Lung (tissue), 12 donors: ENCODE measurements around the gene PTPRN2. TPM values are rescaled to one million over a fixed set of nuclear protein-coding genes. Genes with fewer than 3 reads are reported as not detected.

Experiments used
- ATAC-seq: fragments of 200-7000 bp; cut with Tn5 transposase; one replicate; pipeline ENCODE4 v1.9.1; 2020; ENCODE audit warnings: moderate number of reproducible peaks; ENCODE audit not compliant: insufficient read depth, low FRiP score
- DNase-seq, 3 donors: peaks; one replicate each; pipeline ENCODE4 v3.0.0-alpha.2; 2013 to 2017
- H3K27ac ChIP-seq, 2 donors: one replicate each; pipeline ENCODE4 v1.5.1; 2013; ENCODE audit warnings: mild to moderate bottlenecking in 2 of 2, moderate library complexity in 2 of 2, control low read depth in 1 of 2, inconsistent platforms in 1 of 2, low read depth in 1 of 2, low read length in 1 of 2
- H3K27me3 ChIP-seq, 3 donors: one replicate each; pipeline ENCODE4 v1.5.1; 2013; ENCODE audit warnings: low read length in 2 of 3; ENCODE audit not compliant: control insufficient read depth in 3 of 3, insufficient read depth in 3 of 3
- H3K36me3 ChIP-seq, 4 donors: one replicate each; pipeline ENCODE4 v1.5.1; 2013; ENCODE audit warnings: low read length in 4 of 4, mild to moderate bottlenecking in 1 of 4, moderate library complexity in 1 of 4; ENCODE audit not compliant: control insufficient read depth in 4 of 4, insufficient read depth in 4 of 4
- H3K4me1 ChIP-seq, 5 donors: one replicate each; pipeline ENCODE4 v1.5.1; 2013; ENCODE audit warnings: low read length in 5 of 5, mild to moderate bottlenecking in 2 of 5, moderate library complexity in 1 of 5; ENCODE audit not compliant: control insufficient read depth in 5 of 5, insufficient read depth in 5 of 5
- H3K4me3 ChIP-seq: one replicate; pipeline ENCODE4 v1.5.1; 2013; ENCODE audit warnings: mild to moderate bottlenecking, control low read depth, moderate library complexity
- H3K9ac ChIP-seq, 2 donors: one replicate each; pipeline ENCODE4 v1.5.1; 2013; ENCODE audit warnings: low read length in 2 of 2, control low read depth in 1 of 2; ENCODE audit not compliant: insufficient read depth in 1 of 2
- H3K9me3 ChIP-seq, 4 donors: one replicate each; pipeline ENCODE4 v1.5.1; 2013; ENCODE audit warnings: low read length in 3 of 4, mild to moderate bottlenecking in 1 of 4, moderate library complexity in 1 of 4; ENCODE audit not compliant: control insufficient read depth in 4 of 4, insufficient read depth in 3 of 4
- WGBS, 2 donors: extraction: QIAGEN DNeasy Blood & Tissue Kit; methylation state at CpG; one replicate each; pipeline ENCODE4 v1.1.7; 2013; 5-methylcytosine and 5-hydroxymethylcytosine counted together
- polyA plus RNA-seq, 2 donors: library from polyadenylated mRNA; stranded (reverse); fragments of 200-250 nt; gene quantifications; one replicate each; pipeline ENCODE4 v1.2.1, GENCODE V29; 2013
- total RNA-seq, 2 donors: library from RNA; depleted of rRNA in 1 of 2; stranded (reverse); fragments of >200 nt in 1 of 2; gene quantifications; one replicate each; pipeline ENCODE4 v1.2.1, GENCODE V29; 2014 to 2021
- TF ChIP-seq, protein P1 (sequence below): IDR thresholded peaks from 2 replicates; pipeline ENCODE4 v1.5.1; 2012; ENCODE audit warnings: mild to moderate bottlenecking; ENCODE audit errors: control extremely low read depth, extremely low read depth
- donor health status: control.
- donor health status: control.
- donor health status: Bipolar disorder and iron deficiency.
- donor health status: healthy.
- donor health status: DM: yes; HTN: yes; CAD: no.

Gene PTPRN2
- total and polyA plus RNA-seq, 4 donors, result 2.1 to 7.4 (median 4.4) TPM

DNA sequence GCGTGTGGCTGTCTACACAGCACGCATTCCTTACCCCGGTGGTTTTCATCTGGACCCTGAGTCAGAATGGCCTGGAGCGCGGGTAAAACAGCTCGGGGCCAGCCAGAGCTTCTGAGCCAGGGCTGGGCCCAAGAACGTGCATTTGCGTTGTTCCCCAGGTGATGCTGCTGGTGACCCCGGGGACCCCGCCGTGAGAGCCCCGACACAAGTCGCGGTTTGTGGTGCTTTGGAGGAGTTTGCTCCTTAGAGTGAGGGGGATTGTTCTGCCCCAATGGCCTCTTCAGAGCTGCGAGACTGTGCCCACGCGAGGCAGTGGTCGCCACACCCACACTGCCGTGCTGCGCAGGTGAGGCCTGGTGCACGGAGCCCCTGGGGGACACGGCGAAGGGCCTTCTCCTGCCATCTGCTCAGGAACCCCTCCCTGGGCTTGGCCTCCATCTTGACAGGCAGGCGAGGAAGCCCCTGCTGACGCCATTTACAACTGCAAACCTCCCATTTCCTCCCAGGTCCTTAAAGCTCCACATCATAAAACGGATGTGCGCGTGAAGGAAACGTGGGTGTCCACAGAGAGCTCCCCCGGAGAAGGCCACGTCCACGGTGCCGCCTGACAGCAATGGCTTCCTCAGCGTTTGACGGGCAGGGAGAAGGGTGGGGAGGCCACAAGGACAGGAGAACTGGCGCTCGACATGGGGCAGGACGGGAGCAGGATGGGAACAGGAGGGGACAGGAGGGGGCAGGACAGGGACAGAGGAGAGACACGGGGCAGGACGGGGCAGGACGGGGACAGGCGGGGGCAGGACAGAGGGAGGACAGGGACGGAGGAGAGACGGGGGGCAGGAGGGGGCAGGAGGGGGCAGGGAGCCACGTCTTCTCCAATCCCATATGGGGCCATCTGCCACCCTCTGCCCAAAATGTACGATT lies 773.6 kb downstream of the PTPRN2 start:
- H3K9ac ChIP-seq, result no peak overlapping the region
- H3K36me3 ChIP-seq, result no peaks in the 10 kb centered on the region
- peaks cover 0 to 12% (median 0%) of the 10 kb centered on the region in 4 donors for H3K9me3 ChIP-seq
- H3K27ac ChIP-seq, result no peak overlapping the region
- TF ChIP-seq, protein P1, sequence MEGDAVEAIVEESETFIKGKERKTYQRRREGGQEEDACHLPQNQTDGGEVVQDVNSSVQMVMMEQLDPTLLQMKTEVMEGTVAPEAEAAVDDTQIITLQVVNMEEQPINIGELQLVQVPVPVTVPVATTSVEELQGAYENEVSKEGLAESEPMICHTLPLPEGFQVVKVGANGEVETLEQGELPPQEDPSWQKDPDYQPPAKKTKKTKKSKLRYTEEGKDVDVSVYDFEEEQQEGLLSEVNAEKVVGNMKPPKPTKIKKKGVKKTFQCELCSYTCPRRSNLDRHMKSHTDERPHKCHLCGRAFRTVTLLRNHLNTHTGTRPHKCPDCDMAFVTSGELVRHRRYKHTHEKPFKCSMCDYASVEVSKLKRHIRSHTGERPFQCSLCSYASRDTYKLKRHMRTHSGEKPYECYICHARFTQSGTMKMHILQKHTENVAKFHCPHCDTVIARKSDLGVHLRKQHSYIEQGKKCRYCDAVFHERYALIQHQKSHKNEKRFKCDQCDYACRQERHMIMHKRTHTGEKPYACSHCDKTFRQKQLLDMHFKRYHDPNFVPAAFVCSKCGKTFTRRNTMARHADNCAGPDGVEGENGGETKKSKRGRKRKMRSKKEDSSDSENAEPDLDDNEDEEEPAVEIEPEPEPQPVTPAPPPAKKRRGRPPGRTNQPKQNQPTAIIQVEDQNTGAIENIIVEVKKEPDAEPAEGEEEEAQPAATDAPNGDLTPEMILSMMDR, result no peak
- no peak overlapping the region for H3K4me3 ChIP-seq
- WGBS, 2 donors, result 88 to 89% methylated on average over 45 to 46 of the region's 46 CpGs
- no peak for ATAC-seq
- H3K27me3 ChIP-seq, result no peaks in the 10 kb centered on the region
- H3K4me1 ChIP-seq, result no peaks in the 10 kb centered on the region
- no peak for DNase-seq

DNA sequence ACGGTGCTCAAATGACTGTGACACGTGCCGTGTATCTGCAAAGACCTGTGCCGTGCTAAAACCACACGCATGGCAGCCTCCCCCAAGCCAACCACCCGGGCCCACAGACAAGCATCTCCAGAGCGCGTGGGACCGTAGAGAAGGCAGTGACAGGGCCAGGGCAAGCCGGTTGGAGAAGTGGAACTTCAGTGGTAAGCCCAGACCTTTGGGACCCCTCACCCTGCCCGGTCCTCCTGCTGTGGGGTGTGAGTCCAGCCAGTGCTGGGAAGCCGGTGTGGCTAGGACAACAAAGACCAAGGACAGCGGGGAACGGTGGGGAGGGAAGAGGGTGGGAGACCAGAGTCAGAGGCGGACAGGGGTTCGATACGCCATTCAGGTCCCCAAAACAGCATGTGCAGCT lies 774.6 kb downstream of the PTPRN2 start:
- no peaks in the 10 kb centered on the region for H3K36me3 ChIP-seq
- no peak for DNase-seq
- no peaks in the 10 kb centered on the region for H3K27me3 ChIP-seq
- TF ChIP-seq, protein P1, result no peak
- WGBS, 2 donors, result 93 to 94% methylated on average over 17 of the region's 17 CpGs
- H3K4me1 ChIP-seq, result no peaks in the 10 kb centered on the region
- peaks cover 0 to 18% (median 0%) of the 10 kb centered on the region in 4 donors for H3K9me3 ChIP-seq
- no peak overlapping the region for H3K4me3 ChIP-seq
- ATAC-seq, result no peak
- H3K9ac ChIP-seq, result no peak overlapping the region
- H3K27ac ChIP-seq, result no peak overlapping the region

DNA sequence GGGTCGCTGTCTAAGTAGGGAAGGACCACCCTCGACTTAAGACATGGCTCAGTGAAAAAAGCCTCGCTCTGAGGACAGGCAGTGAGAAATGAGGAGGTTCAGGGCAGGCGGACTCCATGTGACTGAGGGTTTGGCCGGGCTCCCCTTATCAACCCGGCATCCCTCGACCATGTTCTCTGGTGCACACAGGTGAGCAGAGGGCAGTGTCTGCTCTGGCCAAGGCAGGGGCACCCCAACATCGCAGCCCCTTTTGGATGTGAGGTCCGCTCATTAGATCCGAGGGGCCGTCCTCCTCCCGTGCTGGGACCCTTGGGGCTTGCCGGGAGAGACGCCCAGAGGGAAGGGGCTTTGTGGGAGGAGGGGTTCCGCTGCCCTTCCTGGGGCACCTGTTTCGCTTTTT lies 775.7 kb downstream of the PTPRN2 start:
- Histone ChIP-seq H3K27ac (no peak overlapping the region), H3K4me3 (no peak overlapping the region), H3K4me1 (no peaks in the 10 kb centered on the region), H3K36me3 (no peaks in the 10 kb centered on the region), H3K9ac (no peak overlapping the region), H3K27me3 (no peaks in the 10 kb centered on the region), H3K9me3 (peaks cover 0 to 20% (median 0%) of the 10 kb centered on the region in 4 donors)
- no peak for DNase-seq
- ATAC-seq, result no peak
- WGBS, 2 donors, result 85 to 90% methylated on average over 14 to 16 of the region's 16 CpGs
- TF ChIP-seq, protein P1, result no peak
